Fibroblast of skin of left quadriceps (primary cell): Measurements from ENCODE around the gene KIRREL3.
A peak's percentile ranks its signal among the peaks of the same experiment; 100 is the strongest.

ENCODE experiments used
- DNase-seq, 2 experiments: peaks; one replicate each; pipeline ENCODE4 v3.0.0-alpha.2; 2013; ENCODE audit warnings: low read depth in 2 of 2

KIRREL3 gene

DNA sequence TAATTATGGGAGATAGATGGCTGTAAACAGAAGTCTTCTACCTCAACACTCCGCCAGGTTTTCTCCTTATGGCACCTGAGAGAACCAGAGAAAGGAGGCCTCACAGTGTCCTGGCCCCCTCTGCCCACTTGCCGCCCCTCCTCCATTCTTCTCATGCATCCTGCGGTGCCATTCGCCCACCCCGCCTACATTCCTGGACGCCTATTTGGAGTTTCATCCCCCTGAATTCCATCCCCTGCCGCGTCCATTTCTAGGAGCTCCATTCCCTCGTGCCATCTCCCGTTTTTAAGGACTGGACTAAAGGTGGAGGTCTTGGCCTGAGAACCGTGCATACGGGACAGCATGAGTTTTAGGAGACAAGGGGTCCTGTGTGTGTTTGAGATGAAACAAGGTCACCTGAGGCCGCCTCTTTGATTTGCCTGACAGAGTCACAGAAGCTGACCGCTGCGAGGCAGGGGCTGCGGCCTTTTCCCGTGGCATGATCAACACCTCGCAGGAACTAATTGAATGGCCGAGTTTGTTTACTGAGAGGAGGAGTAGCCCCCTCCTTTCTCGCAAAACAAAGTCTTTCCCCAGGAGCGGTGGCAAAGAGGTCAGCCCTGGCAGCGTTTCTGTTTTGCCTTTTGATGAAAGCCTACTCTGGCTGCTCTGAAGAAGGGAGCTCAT, 398.9 kb downstream of the KIRREL3 start:
- DNase-seq = no peak

GRCh38 chr11:126601136-126601535, 399.4 kb downstream of the KIRREL3 start:
- no peak for DNase-seq

DNA sequence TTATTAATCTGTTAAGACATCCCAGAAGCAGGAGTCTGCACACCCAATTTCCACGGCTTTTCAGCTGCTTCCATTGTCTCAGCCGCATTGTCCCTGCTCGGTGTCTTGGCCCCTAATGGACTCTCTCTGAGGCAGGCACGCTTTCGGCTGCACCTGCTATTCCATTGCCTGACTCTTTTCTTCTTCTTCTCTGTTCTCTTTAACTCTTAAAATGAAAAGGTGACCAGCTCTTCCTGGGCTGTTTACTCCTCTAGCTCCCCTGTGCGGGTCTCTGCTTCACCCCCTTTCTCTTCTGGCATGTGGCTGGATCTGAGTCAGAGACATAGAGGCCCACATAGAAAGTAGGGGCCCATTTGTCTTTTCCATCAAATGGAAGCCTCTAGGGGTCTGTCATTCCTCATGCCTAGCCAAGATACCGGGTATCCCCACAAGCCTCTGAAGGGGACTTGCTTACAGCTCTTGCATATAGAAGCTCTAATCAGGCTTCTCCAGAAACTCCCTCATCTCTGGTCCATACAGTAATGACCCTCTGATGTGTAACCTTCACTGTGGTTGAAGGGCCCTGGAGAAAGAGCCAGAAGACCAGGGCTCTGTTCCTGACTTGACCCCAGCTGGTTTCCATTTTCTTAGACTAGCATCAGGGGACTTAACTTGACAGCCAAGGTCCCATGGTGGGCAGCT, 401.2 kb downstream of the KIRREL3 start:
- DNase-seq = no peak

GRCh38 chr11:126598344-126599216, 402.0 kb downstream of the KIRREL3 start:
- no peak for DNase-seq

DNA sequence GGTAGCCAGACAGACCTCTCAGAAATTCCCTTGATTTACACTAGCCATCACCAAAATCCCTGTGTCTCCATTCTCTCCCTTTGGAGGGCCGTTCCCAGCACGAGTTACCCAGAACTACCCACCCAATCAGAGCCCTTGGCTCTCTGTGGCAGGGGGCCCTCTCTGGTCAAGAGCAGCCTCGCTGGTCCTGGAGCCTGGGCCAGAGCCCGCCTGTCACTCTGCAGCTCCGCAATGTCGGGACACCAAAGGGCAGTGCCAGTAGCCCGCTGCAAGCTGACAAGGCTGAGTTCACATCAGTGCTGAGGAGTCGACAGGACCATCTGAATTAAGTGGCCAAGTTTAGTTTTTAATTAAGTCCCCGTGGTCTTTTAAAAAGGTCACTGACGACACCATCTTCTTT, 403.5 kb downstream of the KIRREL3 start:
- DNase-seq = no peak

DNA sequence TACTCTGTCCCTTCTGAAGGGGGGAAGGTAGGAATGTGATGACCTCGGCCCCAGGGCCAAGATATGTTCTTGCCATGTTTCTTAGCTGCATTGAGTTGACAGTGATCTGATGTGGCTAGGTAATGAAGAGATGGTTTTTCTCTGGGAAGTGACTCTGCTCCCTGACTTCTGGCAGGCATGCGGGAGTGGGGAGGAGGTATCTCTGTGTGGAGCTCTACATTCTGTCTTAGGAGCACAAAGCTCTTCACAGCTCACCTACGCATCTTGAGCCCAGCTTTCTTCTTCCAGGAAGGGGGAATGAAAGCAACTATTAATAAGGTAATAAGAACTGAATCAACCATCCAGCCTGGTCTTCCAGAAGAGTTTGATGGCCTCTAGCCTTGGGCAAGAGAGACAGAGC, 404.1 kb downstream of the KIRREL3 start:
- DNase-seq = no peak

DNA sequence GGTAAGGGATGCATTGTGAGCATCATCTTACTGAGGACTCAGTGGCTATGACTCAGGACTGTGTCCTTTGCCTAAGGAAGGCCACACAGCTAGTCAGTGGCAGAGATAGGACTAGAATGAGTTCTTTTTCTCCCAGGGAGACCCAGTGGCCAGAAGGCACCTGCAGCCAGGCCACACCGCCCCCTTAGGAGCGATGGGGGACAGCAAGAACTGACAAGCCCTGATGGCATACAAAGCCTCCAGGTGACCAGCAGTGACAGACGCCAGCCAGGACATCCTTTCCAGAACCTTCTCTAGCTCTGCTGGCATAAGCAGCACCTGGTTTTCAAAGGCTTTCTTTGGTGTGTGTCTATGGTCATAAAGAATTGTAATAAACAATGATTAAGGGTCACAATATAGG, 405.0 kb downstream of the KIRREL3 start:
- DNase-seq = no peak

GRCh38 chr11:126594921-126595367, 405.6 kb downstream of the KIRREL3 start:
- DNase-seq = no peak

DNA sequence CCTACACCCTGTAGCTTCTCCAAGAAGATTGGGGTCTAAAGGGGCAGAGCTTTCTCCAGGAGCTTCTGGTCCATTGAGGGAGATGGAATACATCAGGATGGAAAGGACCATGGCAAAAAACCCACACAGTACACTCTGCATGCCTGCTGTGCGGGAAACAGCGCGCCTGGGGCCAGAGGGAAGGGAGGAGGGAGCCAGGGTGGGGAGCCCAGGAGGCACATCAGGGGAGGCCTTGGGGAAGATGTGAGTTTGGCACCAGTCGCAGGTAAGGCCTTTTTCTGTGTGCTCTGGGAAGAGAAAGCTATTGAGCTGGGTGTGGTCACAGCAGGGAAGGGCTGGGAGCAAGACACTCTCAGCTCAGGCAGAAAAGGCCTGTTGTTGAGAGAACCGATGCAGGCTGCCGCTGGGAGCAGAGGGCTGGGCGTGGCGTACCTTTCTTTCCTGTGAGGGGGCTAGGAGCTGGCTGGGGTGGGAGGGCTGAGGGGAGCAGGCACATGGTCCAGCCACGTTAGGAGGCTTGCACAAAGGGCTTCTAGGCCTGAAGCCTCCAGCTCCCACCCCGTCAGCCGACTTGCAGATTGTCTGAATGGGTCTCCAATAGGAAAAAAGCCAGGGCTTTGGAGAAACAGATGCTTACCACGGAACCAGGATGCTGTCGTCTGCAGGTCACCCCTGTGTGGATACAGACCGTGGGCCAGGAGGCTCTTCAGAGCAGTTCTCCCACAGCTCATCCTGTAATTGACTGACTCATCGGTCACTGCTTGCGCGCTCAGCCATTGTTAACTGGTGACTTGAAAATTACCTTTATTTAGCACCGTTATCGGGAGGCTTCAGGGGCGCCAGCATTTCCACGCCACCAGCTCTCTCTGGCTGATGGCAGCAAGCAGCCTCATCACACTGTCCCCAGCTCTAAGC, 407.8 kb downstream of the KIRREL3 start:
- DNase-seq = no peak

DNA sequence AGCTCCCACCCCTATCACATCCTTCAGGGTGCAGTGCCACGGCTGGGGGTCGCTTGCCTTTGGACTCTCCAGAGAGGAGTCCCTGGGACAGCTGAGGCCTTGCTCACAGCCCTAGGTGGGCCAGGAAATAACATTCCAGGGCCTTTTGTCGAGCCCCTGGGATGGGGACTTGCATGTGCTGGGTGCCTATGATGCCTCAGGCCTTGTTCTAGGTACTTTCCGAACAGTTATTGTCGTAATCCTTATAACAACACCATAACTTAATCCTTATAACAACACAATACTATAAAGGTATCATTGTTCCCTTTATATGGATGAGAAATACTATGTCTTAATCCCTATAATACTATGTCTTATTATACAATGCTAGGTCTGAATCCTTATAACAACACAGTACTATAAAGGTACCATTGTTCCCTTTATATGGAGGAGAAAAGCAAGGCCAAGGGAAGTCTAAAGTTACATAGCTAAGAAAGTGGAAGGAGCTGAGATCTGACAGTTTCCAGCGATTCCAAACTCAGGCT, 408.5 kb downstream of the KIRREL3 start:
- DNase-seq = no peak

DNA sequence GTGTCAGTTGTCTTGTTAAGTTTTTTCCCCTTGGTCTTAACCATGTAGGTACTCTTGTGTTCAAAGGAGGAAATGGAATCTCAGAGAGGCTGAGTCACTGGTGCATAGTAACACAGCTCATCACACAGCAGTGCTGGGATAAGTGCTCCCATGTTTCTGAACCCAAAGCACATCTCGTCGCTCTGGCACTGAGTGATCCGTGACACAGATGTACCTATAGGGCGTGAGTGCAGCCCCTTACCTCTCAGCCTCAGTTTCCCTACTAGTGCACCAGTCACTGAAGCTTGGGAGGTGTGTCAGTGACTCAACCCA, 411.1 kb downstream of the KIRREL3 start:
- no peak for DNase-seq

- DNase-seq = no peak
Observed at GRCh38 chr11:126588630-126589491, 411.7 kb downstream of the KIRREL3 start.

- peak; percentile 29 to 44 for DNase-seq
Observed at GRCh38 chr11:126587541-126587940, 413.0 kb downstream of the KIRREL3 start.

GRCh38 chr11:126585774-126586491, 414.6 kb downstream of the KIRREL3 start:
- DNase-seq = peak; percentile 94 to 95

DNA sequence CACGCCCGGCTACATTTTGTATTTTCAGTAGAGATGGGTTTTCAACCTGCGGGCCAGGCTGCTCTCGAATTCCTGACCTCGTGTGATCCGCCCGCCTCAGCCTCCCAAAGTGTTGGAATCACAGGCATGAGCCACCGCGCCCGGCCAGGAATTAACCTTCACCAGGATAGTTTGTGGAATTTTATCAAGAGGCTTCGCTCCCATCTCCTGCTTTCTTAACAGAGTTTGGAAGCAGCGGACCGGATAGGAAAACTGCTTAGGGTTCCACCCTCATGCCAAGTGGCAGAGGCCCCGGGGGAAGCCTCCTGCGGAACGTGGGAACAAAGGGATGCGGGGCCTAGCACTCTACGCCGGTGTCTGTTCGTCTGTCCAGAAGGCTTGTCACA, 415.2 kb downstream of the KIRREL3 start:
- DNase-seq = no peak

- no peak for DNase-seq
Observed at GRCh38 chr11:126583594-126584427, 416.8 kb downstream of the KIRREL3 start.

DNA sequence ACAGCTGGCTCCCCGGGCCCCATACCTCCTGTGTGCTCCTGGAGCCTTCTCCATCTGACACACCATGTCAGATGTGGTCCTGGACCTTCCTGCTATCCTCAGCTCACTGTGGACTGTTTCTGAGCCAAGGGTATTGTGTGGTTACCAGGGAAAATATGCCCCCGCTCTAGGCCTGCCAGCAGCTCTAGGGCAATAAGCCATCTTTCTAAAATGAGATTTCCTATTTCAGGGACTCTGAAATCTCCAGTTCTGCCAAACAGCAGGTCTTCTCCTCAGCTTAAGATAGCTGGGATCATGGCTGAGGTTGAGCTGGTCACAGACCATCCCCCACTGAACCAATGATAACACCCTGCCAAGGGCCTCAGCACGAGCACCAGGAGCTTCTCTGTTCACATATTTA, 417.5 kb downstream of the KIRREL3 start:
- DNase-seq = no peak

GRCh38 chr11:126581871-126582648, 418.5 kb downstream of the KIRREL3 start:
- no peak for DNase-seq
